Measurements from ENCODE around the gene INPP5A.
A peak's percentile ranks its signal among the peaks of the same experiment; 100 is the strongest.
"Not testable (repeated sequence)": the region's sequence is repeated elsewhere in the genome, so short reads cannot be mapped to it uniquely, and the experiment has no call there.

INPP5A gene

GRCh38 chr10:132542819-132543218, 5.2 kb downstream of the INPP5A start:
- DNase-seq = no peak
- in situ Hi-C loops (cut with MboI; ENCODE audit: low pct_unique_long_range_greater_than_20kb, low sequenced_read_pairs) = no loop called here

GRCh38 chr10:132543916-132544743, 6.5 kb downstream of the INPP5A start:
- in situ Hi-C loops (cut with MboI; ENCODE audit: low pct_unique_long_range_greater_than_20kb, low sequenced_read_pairs) = no loop called here
- no peak for DNase-seq

- in situ Hi-C loops (cut with MboI; ENCODE audit: low pct_unique_long_range_greater_than_20kb, low sequenced_read_pairs) = no loop called here
These were observed 7.4 kb downstream of the INPP5A start for GRCh38 chr10:132544744-132545658.

GRCh38 chr10:132545659-132546367, 8.2 kb downstream of the INPP5A start:
- DNase-seq = no peak
- in situ Hi-C loops (cut with MboI; ENCODE audit: low pct_unique_long_range_greater_than_20kb, low sequenced_read_pairs) = no loop called here

More at GRCh38 chr10:132544744-132545658, 7.4 kb downstream of the INPP5A start:
- peak; percentile 80 for DNase-seq

- DNase-seq = peak; percentile 89
- in situ Hi-C loops (cut with MboI; ENCODE audit: low pct_unique_long_range_greater_than_20kb, low sequenced_read_pairs) = no loop called here
These were observed 9.2 kb downstream of the INPP5A start for GRCh38 chr10:132546567-132547420.

GRCh38 chr10:132547421-132547861, 9.9 kb downstream of the INPP5A start:
- in situ Hi-C loops (cut with MboI; ENCODE audit: low pct_unique_long_range_greater_than_20kb, low sequenced_read_pairs) = no loop called here
- DNase-seq = no peak

GRCh38 chr10:132548106-132548823, 10.7 kb downstream of the INPP5A start:
- DNase-seq = no peak
- in situ Hi-C loops (cut with MboI; ENCODE audit: low pct_unique_long_range_greater_than_20kb, low sequenced_read_pairs) = no loop called here

- no peak for DNase-seq
- in situ Hi-C loops (cut with MboI; ENCODE audit: low pct_unique_long_range_greater_than_20kb, low sequenced_read_pairs) = no loop called here
These were observed 11.3 kb downstream of the INPP5A start for GRCh38 chr10:132548869-132549268.

GRCh38 chr10:132549371-132549770, 11.8 kb downstream of the INPP5A start:
- in situ Hi-C loops (cut with MboI; ENCODE audit: low pct_unique_long_range_greater_than_20kb, low sequenced_read_pairs) = no loop called here
- no peak for DNase-seq

GRCh38 chr10:132550366-132551092, 12.9 kb downstream of the INPP5A start:
- in situ Hi-C loops (cut with MboI; ENCODE audit: low pct_unique_long_range_greater_than_20kb, low sequenced_read_pairs) = no loop called here
- no peak for DNase-seq

GRCh38 chr10:132551093-132551807, 13.7 kb downstream of the INPP5A start:
- in situ Hi-C loops (cut with MboI; ENCODE audit: low pct_unique_long_range_greater_than_20kb, low sequenced_read_pairs) = no loop called here
- DNase-seq = peak; percentile 88

GRCh38 chr10:132551808-132552130, 14.2 kb downstream of the INPP5A start:
- DNase-seq = no peak
- in situ Hi-C loops (cut with MboI; ENCODE audit: low pct_unique_long_range_greater_than_20kb, low sequenced_read_pairs) = no loop called here

- in situ Hi-C loops (cut with MboI; ENCODE audit: low pct_unique_long_range_greater_than_20kb, low sequenced_read_pairs) = not testable (repeated sequence)
These were observed 15.0 kb downstream of the INPP5A start for GRCh38 chr10:132552635-132553034.

GRCh38 chr10:132553568-132553967, 16.0 kb downstream of the INPP5A start:
- DNase-seq; in situ Hi-C loops (cut with MboI; ENCODE audit: low pct_unique_long_range_greater_than_20kb, low sequenced_read_pairs): not testable (repeated sequence)

More at GRCh38 chr10:132552635-132553034, 15.0 kb downstream of the INPP5A start:
- not testable (repeated sequence) for DNase-seq

- in situ Hi-C loops (cut with MboI; ENCODE audit: low pct_unique_long_range_greater_than_20kb, low sequenced_read_pairs) = no loop called here
- no peak for DNase-seq
These were observed 16.7 kb downstream of the INPP5A start for GRCh38 chr10:132554053-132554990.
